H1 (cell line): ENCODE data around the gene CYGB. TPM values are rescaled to one million over a fixed set of nuclear protein-coding genes. Genes with fewer than 3 reads are reported as not detected.

ENCODE experiments used
- CHD7 ChIP-seq: fragments of 300-600 bp; sonication (generic); IDR thresholded peaks from 2 replicates; pipeline ENCODE4 v1.7.1; 2012; ENCODE audit warnings: low read length, moderate library complexity, mild to moderate bottlenecking, inconsistent platforms; ENCODE audit not compliant: insufficient replicate concordance
- CREB1 ChIP-seq: IDR thresholded peaks from 2 replicates; pipeline ENCODE4 v1.6.1; 2012; ENCODE audit warnings: inconsistent platforms
- E2F6 ChIP-seq: IDR thresholded peaks from 2 replicates; pipeline ENCODE4 v1.6.1; 2012; ENCODE audit warnings: inconsistent platforms
- EGR1 ChIP-seq: IDR thresholded peaks from 2 replicates; pipeline ENCODE4 v1.6.1; 2011; ENCODE audit warnings: low read depth, low read length, borderline replicate concordance
- EP300 ChIP-seq, 2 experiments: IDR thresholded peaks; 1 replicate in 1 of 2; 2 replicates in 1 of 2; pipeline ENCODE4 v1.6.1; 2011 to 2012; ENCODE audit warnings: low read depth in 2 of 2, low read length in 2 of 2, mild to moderate bottlenecking in 2 of 2, borderline replicate concordance in 1 of 2, inconsistent platforms in 1 of 2, moderate library complexity in 1 of 2
- FOSL1 ChIP-seq: IDR thresholded peaks from 2 replicates; pipeline ENCODE4 v1.6.1; 2011; ENCODE audit warnings: mild to moderate bottlenecking, low read depth, low read length, moderate library complexity; ENCODE audit not compliant: insufficient read depth
- SIRT6 ChIP-seq: IDR thresholded peaks from one replicate; pipeline ENCODE4 v1.7.1; 2012; ENCODE audit warnings: low read length, inconsistent platforms
- TAF7 ChIP-seq: optimal IDR thresholded peaks from 2 replicates; pipeline ENCODE3; 2011; ENCODE audit warnings: low read depth, mild to moderate bottlenecking, inconsistent platforms, low read length, moderate library complexity, borderline replicate concordance
- TEAD4 ChIP-seq: IDR thresholded peaks from 2 replicates; pipeline ENCODE4 v1.6.1; 2012; ENCODE audit warnings: low read depth, low read length, inconsistent platforms, mixed read lengths
- ZNF274 ChIP-seq: IDR thresholded peaks from 2 replicates; pipeline ENCODE4 v1.7.0; 2012; ENCODE audit warnings: low read length, borderline replicate concordance; ENCODE audit errors: extremely low read depth
- polyA plus RNA-seq, 7 experiments: library from polyadenylated mRNA; depleted of rRNA in 3 of 7; stranded (reverse) in 5 of 7; unstranded in 2 of 7; fragments of >200 nt in 5 of 7; fragments of 200-250 nt in 2 of 7; gene quantifications; 1 replicate in 5 of 7; 2 replicates in 1 of 7; 4 replicates in 1 of 7; pipeline versions ENCODE4 v1.2.1 to v1.2.3, GENCODE V29; 2011 to 2013; ENCODE audit warnings: missing spikeins in 2 of 7, mixed read lengths in 2 of 7
- total RNA-seq: library from RNA; stranded (reverse); fragmentation: NEBNext Ultra II Directional; extraction: Animal tissue kit (Norgen Biotek cat#: 25700); gene quantifications from 2 replicates; pipeline ENCODE4 v1.2.1, GENCODE V29; 2021

CYGB gene
- total and polyA plus RNA-seq, 2 of the 8 experiments (the other 6 are each of a cell fraction or from before 2014, with no cell fraction given), result 2.7 to 3.7 TPM

- TF ChIP-seq CHD7 (no peak), SIRT6 (no peak), E2F6 (no peak), TAF7 (no peak), EP300 (IDR thresholded peaks at IDR 0.05; ENCODE audit: borderline replicate concordance in 1 of 2, low read depth in 2 of 2, low read length in 2 of 2) (no peak), TEAD4 (no peak), FOSL1 (no peak), ZNF274 (no peak), EGR1 (no peak), CREB1 (no peak)
Observed at GRCh38 chr17:76530095-76530723, 7.3 kb downstream of the CYGB start (continued).
